Neuron (in vitro differentiated cells): Measurements from ENCODE around the gene MAD2L2.

ENCODE experiments used
- H2AFZ ChIP-seq: one replicate; pipeline ENCODE4 v1.6.1; 2013; ENCODE audit warnings: low read depth, mild to moderate bottlenecking, inconsistent platforms, low read length, moderate library complexity
- H3K27me3 ChIP-seq: one replicate; pipeline ENCODE4 v1.6.1; 2013; ENCODE audit warnings: low read length; ENCODE audit not compliant: insufficient read depth
- H3K36me3 ChIP-seq: one replicate; pipeline ENCODE4 v1.6.1; 2013; ENCODE audit warnings: low read length; ENCODE audit not compliant: insufficient read depth
- H3K4me1 ChIP-seq: one replicate; pipeline ENCODE4 v1.6.1; 2013; ENCODE audit warnings: low read length; ENCODE audit not compliant: insufficient read depth
- H3K4me3 ChIP-seq: 2 replicates; pipeline ENCODE4 v1.5.1; 2013; ENCODE audit warnings: mild to moderate bottlenecking, low read length, moderate library complexity
- H3K9me3 ChIP-seq: one replicate; pipeline ENCODE4 v1.6.1; 2013; ENCODE audit warnings: low read length

The MAD2L2 gene

DNA sequence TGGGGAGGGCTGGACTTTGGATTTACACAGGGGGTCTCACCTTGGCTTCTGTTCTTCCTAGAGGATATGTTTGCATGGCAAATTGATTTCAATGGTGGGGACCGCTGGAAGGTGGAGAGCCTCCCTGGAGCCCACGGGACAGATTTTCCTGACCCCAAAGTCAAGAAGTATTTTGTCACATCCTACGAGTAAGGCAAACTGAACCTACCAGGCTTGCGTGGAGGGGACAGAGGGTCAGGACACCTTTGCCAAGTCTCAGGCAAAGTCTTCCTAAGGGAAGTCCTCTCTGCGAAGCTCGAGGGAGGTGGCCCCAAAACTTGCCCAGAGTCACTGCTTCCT is 9.8 kb downstream of the MAD2L2 start:
- no peak overlapping the region for H3K4me3 ChIP-seq

DNA sequence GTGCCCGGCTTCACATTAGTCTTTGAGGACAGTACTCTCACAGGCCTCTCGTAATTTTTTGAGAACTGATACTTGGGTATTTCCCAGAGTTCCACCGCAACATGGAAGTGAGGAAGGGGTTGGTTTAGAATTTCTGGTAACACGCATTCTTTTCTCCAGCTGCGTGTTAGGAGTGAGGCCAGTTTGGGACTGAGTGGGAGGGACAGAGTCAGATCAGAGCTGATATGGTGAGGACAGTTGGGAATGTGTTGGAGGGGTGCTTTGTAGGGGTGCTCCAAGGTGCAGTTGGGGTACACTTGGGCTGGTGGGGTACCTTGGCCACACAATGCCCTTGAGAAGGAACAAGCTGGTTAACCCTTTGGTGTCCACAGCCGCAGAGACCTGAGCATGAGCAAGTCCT is 10.2 kb downstream of the MAD2L2 start:
- Histone ChIP-seq H3K4me3 (no peak overlapping the region), H3K9me3 (no peaks in the 10 kb centered on the region), H3K36me3 (peaks cover 59% of the 10 kb centered on the region), H3K27me3 (no peaks in the 10 kb centered on the region), H3K4me1 (peaks cover 3% of the 10 kb centered on the region), H2AFZ (no peak overlapping the region)

More for the DNA sequence above, 9.8 kb downstream of the MAD2L2 start:
- no peak overlapping the region for H2AFZ ChIP-seq
- H3K9me3 ChIP-seq: no peaks in the 10 kb centered on the region
- H3K27me3 ChIP-seq: no peaks in the 10 kb centered on the region
- H3K4me1 ChIP-seq: peaks cover 3% of the 10 kb centered on the region
- H3K36me3 ChIP-seq: peaks cover 62% of the 10 kb centered on the region

DNA sequence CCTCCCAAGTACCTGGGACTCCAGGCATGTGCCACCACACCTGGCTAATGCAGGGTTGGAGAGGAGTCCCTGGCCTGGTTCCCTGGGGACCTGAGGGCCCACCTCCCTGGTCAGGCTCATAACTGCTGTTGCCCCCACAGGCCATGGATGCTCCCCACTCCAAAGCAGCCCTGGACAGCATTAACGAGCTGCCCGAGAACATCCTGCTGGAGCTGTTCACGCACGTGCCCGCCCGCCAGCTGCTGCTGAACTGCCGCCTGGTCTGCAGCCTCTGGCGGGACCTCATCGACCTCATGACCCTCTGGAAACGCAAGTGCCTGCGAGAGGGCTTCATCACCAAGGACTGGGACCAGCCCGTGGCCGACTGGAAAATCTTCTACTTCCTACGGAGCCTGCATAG is 12.4 kb downstream of the MAD2L2 start:
- Histone ChIP-seq H3K27me3 (no peaks in the 10 kb centered on the region), H3K36me3 (peaks cover 40% of the 10 kb centered on the region), H3K4me1 (peaks cover 3% of the 10 kb centered on the region), H2AFZ (no peak overlapping the region), H3K9me3 (no peaks in the 10 kb centered on the region), H3K4me3 (no peak overlapping the region)

GRCh38 chr1:11664336-11665065 is 16.4 kb downstream of the MAD2L2 start:
- no peaks in the 10 kb centered on the region for H3K9me3 ChIP-seq
- H3K4me3 ChIP-seq: no peak overlapping the region
- peaks cover 3% of the 10 kb centered on the region for H3K4me1 ChIP-seq
- no peaks in the 10 kb centered on the region for H3K27me3 ChIP-seq
- H2AFZ ChIP-seq: no peak overlapping the region
- H3K36me3 ChIP-seq: peaks cover 10% of the 10 kb centered on the region

- peaks cover 13% of the 10 kb centered on the region for H3K36me3 ChIP-seq
- H3K4me1 ChIP-seq: no peaks in the 10 kb centered on the region
- no peaks in the 10 kb centered on the region for H3K9me3 ChIP-seq
- H3K27me3 ChIP-seq: no peaks in the 10 kb centered on the region
- H2AFZ ChIP-seq: no peak overlapping the region
- no peak overlapping the region for H3K4me3 ChIP-seq
These were observed 19.8 kb downstream of the MAD2L2 start for GRCh38 chr1:11661103-11661502.

GRCh38 chr1:11659748-11660147 is 21.2 kb downstream of the MAD2L2 start:
- Histone ChIP-seq H3K9me3 (no peaks in the 10 kb centered on the region), H3K27me3 (no peaks in the 10 kb centered on the region), H3K36me3 (peaks cover 13% of the 10 kb centered on the region), H3K4me1 (peaks cover 7% of the 10 kb centered on the region), H3K4me3 (no peak overlapping the region), H2AFZ (no peak overlapping the region)

DNA sequence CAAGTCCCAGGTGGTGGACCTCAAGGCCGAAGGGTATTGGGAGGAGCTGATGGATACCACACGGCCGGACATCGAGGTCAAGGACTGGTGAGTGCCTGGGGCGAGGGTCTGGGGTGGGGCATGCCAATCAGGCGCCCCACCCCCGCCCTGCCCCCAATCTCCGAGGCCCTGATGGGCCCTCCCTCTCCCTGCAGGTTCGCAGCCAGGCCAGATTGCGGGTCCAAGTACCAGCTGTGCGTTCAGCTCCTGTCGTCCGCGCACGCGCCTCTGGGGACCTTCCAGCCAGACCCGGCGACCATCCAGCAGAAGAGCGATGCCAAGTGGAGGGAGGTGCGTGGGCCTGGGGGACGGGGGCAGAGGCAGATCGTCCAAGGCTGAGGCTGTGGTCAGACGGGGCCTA is 22.4 kb downstream of the MAD2L2 start:
- Histone ChIP-seq H3K4me3 (no peak overlapping the region), H3K9me3 (no peaks in the 10 kb centered on the region), H3K4me1 (peaks cover 7% of the 10 kb centered on the region), H3K36me3 (peaks cover 13% of the 10 kb centered on the region), H3K27me3 (peaks cover 5% of the 10 kb centered on the region), H2AFZ (no peak overlapping the region)

DNA sequence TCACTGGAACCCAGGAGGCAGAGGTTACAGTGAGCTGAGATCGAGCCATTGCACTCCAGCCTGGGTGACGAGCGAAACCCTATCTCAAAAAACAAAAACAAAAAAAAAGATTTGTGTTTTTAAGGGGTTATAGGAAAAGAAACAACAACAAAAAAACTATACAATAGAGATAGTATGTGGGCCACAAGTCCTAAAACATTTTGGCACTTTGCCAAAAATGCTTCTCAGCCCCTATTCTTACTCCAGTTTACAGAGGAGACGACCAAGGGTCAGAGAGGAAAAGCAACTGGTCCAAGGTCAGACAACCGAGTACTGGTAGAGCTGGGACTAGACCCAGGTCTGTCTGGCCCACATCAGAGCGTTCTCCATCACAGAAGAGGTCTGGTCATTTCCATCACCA is 23.3 kb downstream of the MAD2L2 start:
- no peaks in the 10 kb centered on the region for H3K9me3 ChIP-seq
- peaks cover 11% of the 10 kb centered on the region for H3K27me3 ChIP-seq

DNA sequence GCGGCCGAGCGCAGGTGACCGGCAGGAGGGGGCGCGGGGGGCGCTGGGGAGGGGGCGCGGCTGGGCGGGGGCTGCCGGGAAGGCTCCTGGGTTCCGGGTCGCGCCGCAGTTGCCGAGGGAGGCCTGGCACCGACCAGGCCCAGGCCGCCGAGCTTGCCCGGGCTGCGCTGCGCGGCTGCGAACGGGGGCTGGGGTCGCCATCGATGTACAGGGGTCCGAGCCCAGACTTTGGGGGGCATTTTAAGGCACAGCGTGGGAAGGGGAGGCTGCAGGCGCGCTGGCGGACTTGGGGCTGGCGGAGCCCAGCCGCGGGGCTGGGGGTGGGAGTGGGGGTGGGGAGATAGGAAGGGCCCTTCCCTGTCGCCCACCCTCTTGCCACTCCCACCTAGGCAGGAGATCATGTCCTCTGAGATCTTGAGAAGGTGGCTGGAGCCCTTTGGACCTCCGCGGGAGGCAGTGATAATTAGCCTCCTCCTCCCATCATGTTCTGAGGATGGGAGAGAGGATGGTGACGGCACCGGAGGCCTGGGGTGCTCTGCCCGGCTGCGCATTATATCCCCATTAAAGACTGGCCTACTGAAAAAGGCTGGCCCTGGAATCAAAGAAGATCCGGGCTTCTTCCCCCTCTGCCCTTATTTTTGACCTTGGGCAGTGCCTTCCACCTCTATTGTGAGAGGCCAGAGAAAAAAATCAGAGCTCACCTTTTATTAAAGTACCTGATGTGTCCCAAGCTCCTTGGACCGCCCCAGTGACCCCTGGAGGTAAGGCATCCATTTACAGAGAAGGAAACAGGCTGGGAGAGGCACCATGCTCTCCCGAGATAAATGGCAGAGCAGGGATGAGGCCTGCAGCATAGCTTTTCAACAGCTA is 25.8 kb downstream of the MAD2L2 start:
- no peak overlapping the region for H2AFZ ChIP-seq
- peaks cover 31% of the 10 kb centered on the region for H3K27me3 ChIP-seq
- no peaks in the 10 kb centered on the region for H3K9me3 ChIP-seq
- H3K4me3 ChIP-seq: peak overlapping the region; percentile 80
- peaks cover 13% of the 10 kb centered on the region for H3K36me3 ChIP-seq
- peaks cover 7% of the 10 kb centered on the region for H3K4me1 ChIP-seq

More for the DNA sequence above, 23.3 kb downstream of the MAD2L2 start:
- peaks cover 7% of the 10 kb centered on the region for H3K4me1 ChIP-seq
- no peak overlapping the region for H2AFZ ChIP-seq
- H3K4me3 ChIP-seq: no peak overlapping the region
- H3K36me3 ChIP-seq: peaks cover 13% of the 10 kb centered on the region

DNA sequence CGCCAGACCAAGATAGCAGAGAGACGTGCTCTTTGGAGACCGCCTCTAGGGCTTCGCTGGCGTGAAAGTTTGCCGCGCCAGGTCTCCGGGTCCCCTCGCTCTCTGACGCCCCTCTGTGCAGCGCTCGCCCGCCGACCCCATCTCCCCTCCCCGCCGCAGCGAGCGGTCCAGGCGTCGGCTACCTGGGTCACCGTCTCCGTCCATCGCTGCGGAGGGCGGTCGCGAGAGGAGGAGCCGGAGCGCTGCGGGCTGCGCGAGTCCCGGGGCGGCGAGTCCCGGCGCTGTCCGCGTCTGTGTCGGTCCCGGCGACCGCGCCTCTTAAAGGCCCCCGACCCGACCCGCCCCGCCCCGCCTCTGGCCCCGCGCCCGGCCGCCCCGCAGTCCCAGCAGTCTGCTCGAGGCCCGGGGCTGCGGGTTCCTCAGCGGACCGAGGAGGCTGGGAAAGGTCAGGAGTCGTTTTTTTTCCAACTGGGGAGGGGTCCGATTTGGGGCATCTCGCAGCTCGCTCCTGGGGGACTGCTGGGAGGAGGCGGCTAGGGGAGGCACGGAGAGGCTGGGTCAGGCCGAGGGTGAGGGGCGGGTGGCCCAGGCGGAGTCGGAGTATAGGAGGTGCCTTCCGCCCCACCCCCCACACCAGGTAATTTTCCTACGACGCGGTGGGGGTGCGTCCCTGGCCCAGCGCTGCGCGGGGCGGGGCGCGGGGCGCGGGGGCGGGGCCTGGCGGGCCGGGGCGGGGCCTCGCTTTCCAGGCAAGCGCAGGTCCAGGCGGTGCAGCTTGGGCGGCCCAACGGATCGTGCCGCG is 26.6 kb downstream of the MAD2L2 start, which contains the start of the genes FBXO2 and FBXO44:
FBXO2 (minus strand) TSS at position 293 of the 802 bp plus-strand sequence; CDS start at position 204, 89 bp downstream.
FBXO44 (plus strand) TSS at position 741 of the 802 bp plus-strand sequence. CDS start 959 bp downstream, outside the sequence.
- peaks cover 39% of the 10 kb centered on the region for H3K27me3 ChIP-seq
- H3K4me1 ChIP-seq: peaks cover 7% of the 10 kb centered on the region

DNA sequence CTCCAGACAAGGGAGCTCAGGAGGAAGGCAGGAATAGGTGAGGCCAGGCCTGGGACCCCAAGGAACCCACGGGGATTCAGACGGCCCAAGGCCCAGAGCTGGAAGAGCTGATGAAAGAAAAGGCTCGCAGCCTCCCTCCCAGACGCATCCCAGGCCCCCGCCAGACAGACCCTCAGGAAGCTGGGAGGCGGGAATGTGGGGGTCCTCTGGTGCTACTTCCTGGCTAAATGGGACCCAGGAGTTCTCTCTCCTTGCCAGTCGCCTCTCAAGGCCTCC is 27.1 kb downstream of the MAD2L2 start:
- no peaks in the 10 kb centered on the region for H3K9me3 ChIP-seq
- peaks cover 41% of the 10 kb centered on the region for H3K27me3 ChIP-seq
- peaks cover 7% of the 10 kb centered on the region for H3K4me1 ChIP-seq
- peaks cover 11% of the 10 kb centered on the region for H3K36me3 ChIP-seq
- no peak overlapping the region for H2AFZ ChIP-seq
- H3K4me3 ChIP-seq: peak overlapping the region; percentile 80

More for the DNA sequence above, 26.6 kb downstream of the MAD2L2 start, which contains the start of the genes FBXO2 and FBXO44:
- H3K36me3 ChIP-seq: peaks cover 13% of the 10 kb centered on the region
- H2AFZ ChIP-seq: no peak within 1 kb of the TSS
- H3K9me3 ChIP-seq: no peaks in the 10 kb centered on the region
- H3K4me3 ChIP-seq: peak within 1 kb of the TSS; percentile 80

- peaks cover 7% of the 10 kb centered on the region for H3K4me1 ChIP-seq
- peaks cover 44% of the 10 kb centered on the region for H3K27me3 ChIP-seq
- peaks cover 7% of the 10 kb centered on the region for H3K36me3 ChIP-seq
- no peak overlapping the region for H3K4me3 ChIP-seq
- no peaks in the 10 kb centered on the region for H3K9me3 ChIP-seq
- H2AFZ ChIP-seq: no peak overlapping the region
These were observed 27.7 kb downstream of the MAD2L2 start for GRCh38 chr1:11653101-11653860.
